ENCODE measurements around the gene URGCP.

URGCP gene

GRCh38 chr7:43871064-43871463 is 35.3 kb downstream of the URGCP start:
- peaks cover 2% of the 10 kb centered on the region for H3K9me3 ChIP-seq (ENCODE audit: insufficient read depth, low read depth, low read length)
- no peak overlapping the region for H3K4me2 ChIP-seq (ENCODE audit: low read length)
- WGBS (ENCODE audit: extremely low coverage, insufficient coverage, insufficient read length): no CpG with 5 or more reads among the region's 3 CpGs
- H2BK5ac ChIP-seq (ENCODE audit: low read depth, low read length, poor library complexity): no peak overlapping the region
- H3K4me3 ChIP-seq (ENCODE audit: low read depth, low read length): no peak overlapping the region
- H3K36me3 ChIP-seq (ENCODE audit: control insufficient read depth in 1 of 2, insufficient read depth in 2 of 2, low read length in 2 of 2): peaks cover 6 to 15% of the 10 kb centered on the region in 2 experiments
- H2BK12ac ChIP-seq (ENCODE audit: low read length): peak overlapping the region; percentile 30
- H3K9ac ChIP-seq (ENCODE audit: low read length): no peak overlapping the region
- peaks cover 1% of the 10 kb centered on the region for H3K79me2 ChIP-seq (ENCODE audit: control insufficient read depth, insufficient read depth, low read length, poor library complexity)
- no peak overlapping the region for H3K18ac ChIP-seq (ENCODE audit: low read length)
- no peak overlapping the region for H3K4ac ChIP-seq (ENCODE audit: low read depth, low read length)
- H2AK5ac ChIP-seq (ENCODE audit: low read length): no peak overlapping the region
- no peak overlapping the region for H3K14ac ChIP-seq (ENCODE audit: low read length)
- H4K12ac ChIP-seq (ENCODE audit: low read depth, low read length): no peak overlapping the region
- H2AFZ ChIP-seq (ENCODE audit: insufficient read depth, low read length, poor library complexity): no peak overlapping the region
- H3K27me3 ChIP-seq (ENCODE audit: insufficient read depth, low read length): no peaks in the 10 kb centered on the region
- DNase-seq: no peak
- H3K79me1 ChIP-seq (ENCODE audit: low read length): peaks cover 9% of the 10 kb centered on the region
- peak overlapping the region; percentile 8 for H4K91ac ChIP-seq (ENCODE audit: low read depth, low read length)
- H3K27ac ChIP-seq (ENCODE audit: low read depth, low read length): no peak overlapping the region
- H4K8ac ChIP-seq (ENCODE audit: low read depth, low read length): no peak overlapping the region
- H3K23ac ChIP-seq (ENCODE audit: low read length): no peak overlapping the region
- no peak overlapping the region for H2BK120ac ChIP-seq (ENCODE audit: insufficient read depth, low read length, poor library complexity)
- peaks cover 11 to 17% of the 10 kb centered on the region in 2 experiments for H3K4me1 ChIP-seq (ENCODE audit: control insufficient read depth in 1 of 2, insufficient read depth in 2 of 2, low read length in 2 of 2)

DNA sequence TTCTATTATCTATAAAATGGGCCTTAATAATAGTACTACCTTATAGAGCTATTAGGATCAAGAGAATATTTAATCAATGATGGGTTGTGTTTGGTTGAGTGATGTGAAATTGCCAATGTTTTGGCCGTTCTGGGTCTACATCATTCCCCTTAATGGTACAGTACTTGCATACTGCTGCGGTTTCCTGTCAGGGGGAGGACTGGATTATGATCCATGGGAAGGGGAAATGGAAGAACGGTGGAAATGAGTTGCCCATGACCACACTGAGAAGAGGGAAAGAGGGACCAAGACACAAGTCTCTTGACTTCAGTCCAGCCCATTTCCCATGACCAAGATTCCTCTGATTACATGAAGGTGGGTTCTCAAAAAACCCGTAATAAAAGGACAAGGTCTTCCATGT is 36.1 kb downstream of the URGCP start:
- Histone ChIP-seq H3K27me3 (ENCODE audit: insufficient read depth, low read length) (no peaks in the 10 kb centered on the region), H3K4ac (ENCODE audit: low read depth, low read length) (no peak overlapping the region), H2BK12ac (ENCODE audit: low read length) (peak overlapping the region; percentile 59), H3K9me3 (ENCODE audit: insufficient read depth, low read depth, low read length) (peaks cover 4% of the 10 kb centered on the region), H3K4me3 (ENCODE audit: low read depth, low read length) (no peak overlapping the region), H3K9ac (ENCODE audit: low read length) (no peak overlapping the region), H3K23ac (ENCODE audit: low read length) (no peak overlapping the region), H3K4me2 (ENCODE audit: low read length) (no peak overlapping the region), H2AFZ (ENCODE audit: insufficient read depth, low read length, poor library complexity) (no peak overlapping the region), H2AK5ac (ENCODE audit: low read length) (peak overlapping the region; percentile 89), H3K79me1 (ENCODE audit: low read length) (peaks cover 9% of the 10 kb centered on the region), H2BK120ac (ENCODE audit: insufficient read depth, low read length, poor library complexity) (peak overlapping the region; percentile 54), H3K4me1 (ENCODE audit: control insufficient read depth in 1 of 2, insufficient read depth in 2 of 2, low read length in 2 of 2) (peaks cover 11 to 17% of the 10 kb centered on the region in 2 experiments), H3K18ac (ENCODE audit: low read length) (no peak overlapping the region), H4K12ac (ENCODE audit: low read depth, low read length) (no peak overlapping the region), H2BK5ac (ENCODE audit: low read depth, low read length, poor library complexity) (no peak overlapping the region), H4K8ac (ENCODE audit: low read depth, low read length) (peak overlapping the region; percentile 53), H3K36me3 (ENCODE audit: control insufficient read depth in 1 of 2, insufficient read depth in 2 of 2, low read length in 2 of 2) (peaks cover 3 to 15% of the 10 kb centered on the region in 2 experiments), H4K91ac (ENCODE audit: low read depth, low read length) (no peak overlapping the region), H3K79me2 (ENCODE audit: control insufficient read depth, insufficient read depth, low read length, poor library complexity) (peaks cover 1% of the 10 kb centered on the region), H3K14ac (ENCODE audit: low read length) (no peak overlapping the region), H3K27ac (ENCODE audit: low read depth, low read length) (no peak overlapping the region)
- DNase-seq: no peak
- no CpG with 5 or more reads among the region's 4 CpGs for WGBS (ENCODE audit: extremely low coverage, insufficient coverage, insufficient read length)

GRCh38 chr7:43869867-43870240 is 36.5 kb downstream of the URGCP start:
- H3K36me3 ChIP-seq (ENCODE audit: control insufficient read depth in 1 of 2, insufficient read depth in 2 of 2, low read length in 2 of 2): peaks cover 3 to 13% of the 10 kb centered on the region in 2 experiments
- no peaks in the 10 kb centered on the region for H3K27me3 ChIP-seq (ENCODE audit: insufficient read depth, low read length)
- DNase-seq: peak; percentile 94 to 98
- peak overlapping the region; percentile 35 for H3K4ac ChIP-seq (ENCODE audit: low read depth, low read length)
- peak overlapping the region; percentile 78 for H2BK5ac ChIP-seq (ENCODE audit: low read depth, low read length, poor library complexity)
- peak overlapping the region; percentile 96 for H2AFZ ChIP-seq (ENCODE audit: insufficient read depth, low read length, poor library complexity)
- peak overlapping the region; percentile 67 for H3K4me3 ChIP-seq (ENCODE audit: low read depth, low read length)
- no peak overlapping the region for H3K23ac ChIP-seq (ENCODE audit: low read length)
- peak overlapping the region; percentile 93 for H3K4me2 ChIP-seq (ENCODE audit: low read length)
- peaks cover 11 to 17% of the 10 kb centered on the region in 2 experiments for H3K4me1 ChIP-seq (ENCODE audit: control insufficient read depth in 1 of 2, insufficient read depth in 2 of 2, low read length in 2 of 2)
- peak overlapping the region; percentile 86 for H4K8ac ChIP-seq (ENCODE audit: low read depth, low read length)
- H3K9me3 ChIP-seq (ENCODE audit: insufficient read depth, low read depth, low read length): peaks cover 4% of the 10 kb centered on the region
- H3K18ac ChIP-seq (ENCODE audit: low read length): peak overlapping the region; percentile 43
- peaks cover 1% of the 10 kb centered on the region for H3K79me2 ChIP-seq (ENCODE audit: control insufficient read depth, insufficient read depth, low read length, poor library complexity)
- H3K14ac ChIP-seq (ENCODE audit: low read length): peak overlapping the region; percentile 79
- H3K9ac ChIP-seq (ENCODE audit: low read length): peak overlapping the region; percentile 75
- H2AK5ac ChIP-seq (ENCODE audit: low read length): no peak overlapping the region
- H3K27ac ChIP-seq (ENCODE audit: low read depth, low read length): peak overlapping the region; percentile 86
- H2BK12ac ChIP-seq (ENCODE audit: low read length): no peak overlapping the region
- no CpG with 5 or more reads among the region's 13 CpGs for WGBS (ENCODE audit: extremely low coverage, insufficient coverage, insufficient read length)
- H4K91ac ChIP-seq (ENCODE audit: low read depth, low read length): peak overlapping the region; percentile 85
- H3K79me1 ChIP-seq (ENCODE audit: low read length): peaks cover 9% of the 10 kb centered on the region
- peak overlapping the region; percentile 49 for H4K12ac ChIP-seq (ENCODE audit: low read depth, low read length)
- peak overlapping the region; percentile 87 for H2BK120ac ChIP-seq (ENCODE audit: insufficient read depth, low read length, poor library complexity)

DNA sequence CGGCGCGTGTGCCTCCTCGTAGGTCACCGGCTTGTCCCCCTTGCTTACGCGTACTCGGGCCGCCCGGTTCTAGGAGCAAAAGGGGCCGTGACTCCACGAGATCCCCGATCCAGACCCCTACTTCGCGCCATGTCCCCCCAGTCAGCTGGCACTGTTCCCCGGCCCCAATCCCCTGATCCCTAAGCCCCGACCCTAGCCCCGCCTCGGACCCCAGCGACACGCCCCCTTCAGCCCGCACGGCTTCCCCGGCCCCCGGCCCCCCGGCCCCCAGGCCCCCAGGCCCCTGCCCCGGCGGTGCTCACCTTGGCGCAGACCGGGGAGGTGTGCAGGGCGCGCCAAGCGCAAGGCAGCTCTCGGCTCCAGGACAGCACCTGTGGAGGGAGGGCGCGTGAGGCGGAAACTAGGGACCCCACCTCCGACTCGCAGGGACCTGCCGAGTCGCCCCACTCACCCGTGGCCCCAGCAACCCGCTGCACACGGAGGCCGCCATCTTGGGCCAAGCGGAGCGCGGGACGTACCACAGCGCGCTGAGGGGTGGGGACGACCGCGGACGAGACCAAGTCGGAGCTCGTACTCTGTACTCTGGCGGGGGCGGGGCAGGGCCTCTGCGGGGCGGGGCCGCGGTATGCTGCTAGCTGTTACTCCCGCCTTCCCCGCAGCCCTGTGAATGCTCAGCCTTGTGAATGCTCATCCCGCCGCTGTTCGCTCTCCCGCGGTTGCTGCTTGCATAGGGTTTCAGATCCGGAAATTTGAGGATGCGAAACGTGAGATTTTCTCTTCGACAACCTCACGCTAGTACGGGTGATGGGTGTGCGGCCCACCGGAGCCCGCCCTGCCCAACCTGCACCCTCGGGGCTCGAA is 37.2 kb downstream of the URGCP start, which contains the start of gene MRPS24:
TSS of gene MRPS24 (minus strand) at position 512 of the 861 bp plus-strand sequence. CDS start at position 490, 22 bp downstream.
- DNase-seq: peak; percentile 92 to 95
- Histone ChIP-seq H3K79me1 (ENCODE audit: low read length) (peaks cover 9% of the 10 kb centered on the region), H3K79me2 (ENCODE audit: control insufficient read depth, insufficient read depth, low read length, poor library complexity) (peaks cover 1% of the 10 kb centered on the region), H3K9ac (ENCODE audit: low read length) (peak within 1 kb of the TSS; percentile 93), H3K4me2 (ENCODE audit: low read length) (peak within 1 kb of the TSS; percentile 98), H2AFZ (ENCODE audit: insufficient read depth, low read length, poor library complexity) (peak within 1 kb of the TSS; percentile 96), H3K18ac (ENCODE audit: low read length) (peak within 1 kb of the TSS; percentile 60), H3K9me3 (ENCODE audit: insufficient read depth, low read depth, low read length) (peaks cover 6% of the 10 kb centered on the region), H3K4me3 (ENCODE audit: low read depth, low read length) (peak within 1 kb of the TSS; percentile 99), H3K27me3 (ENCODE audit: insufficient read depth, low read length) (no peaks in the 10 kb centered on the region), H2BK120ac (ENCODE audit: insufficient read depth, low read length, poor library complexity) (peak within 1 kb of the TSS; percentile 87), H3K27ac (ENCODE audit: low read depth, low read length) (peak within 1 kb of the TSS; percentile 86), H4K8ac (ENCODE audit: low read depth, low read length) (peak within 1 kb of the TSS; percentile 86), H3K4me1 (ENCODE audit: control insufficient read depth in 1 of 2, insufficient read depth in 2 of 2, low read length in 2 of 2) (peaks cover 11 to 17% of the 10 kb centered on the region in 2 experiments), H3K4ac (ENCODE audit: low read depth, low read length) (peak within 1 kb of the TSS; percentile 35), H2BK5ac (ENCODE audit: low read depth, low read length, poor library complexity) (peak within 1 kb of the TSS; percentile 78), H3K23ac (ENCODE audit: low read length) (peak within 1 kb of the TSS; percentile 78), H3K36me3 (ENCODE audit: control insufficient read depth in 1 of 2, insufficient read depth in 2 of 2, low read length in 2 of 2) (peaks cover 3 to 13% of the 10 kb centered on the region in 2 experiments), H4K91ac (ENCODE audit: low read depth, low read length) (peak within 1 kb of the TSS; percentile 85), H4K12ac (ENCODE audit: low read depth, low read length) (peak within 1 kb of the TSS; percentile 49), H2AK5ac (ENCODE audit: low read length) (peak within 1 kb of the TSS; percentile 89), H2BK12ac (ENCODE audit: low read length) (peak within 1 kb of the TSS; percentile 59), H3K14ac (ENCODE audit: low read length) (peak within 1 kb of the TSS; percentile 79)
- WGBS (ENCODE audit: extremely low coverage, insufficient coverage, insufficient read length): no CpG with 5 or more reads among the region's 81 CpGs
